ENCODE measurements around the gene CCNJ. TPM values are rescaled to one million over a fixed set of nuclear protein-coding genes. Genes with fewer than 3 reads are reported as not detected.

Gene CCNJ
- total and polyA plus RNA-seq, 9 of the 15 experiments (the other 6 are each of a cell fraction or from before 2014, with no cell fraction given): 0.69 to 15.7 (median 9.2) TPM

DNA sequence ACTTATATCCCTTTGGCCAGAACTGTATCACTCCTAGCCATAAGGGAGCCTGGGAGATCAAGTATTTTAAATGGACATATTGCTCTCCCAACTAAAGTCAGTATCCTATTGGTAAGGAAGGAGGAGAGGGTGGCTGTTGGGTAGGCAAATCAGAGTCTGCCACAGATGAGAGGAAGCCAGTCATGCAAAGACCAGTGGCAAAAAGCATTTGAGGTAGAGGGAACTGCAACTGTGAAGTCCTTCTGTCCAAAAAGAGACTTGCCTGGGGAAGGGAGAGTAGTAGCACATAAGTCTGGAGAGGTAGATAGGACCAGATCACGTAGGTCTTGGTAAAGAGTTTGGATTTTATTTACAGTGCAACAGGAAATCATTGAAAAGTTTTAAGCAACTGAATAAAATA, 8.8 kb upstream of the CCNJ start (continued):
- TF ChIP-seq FOXK2 (conservative IDR thresholded peaks at IDR 0.05 in 1 of 2, IDR thresholded peaks at IDR 0.05 in 1 of 2; ENCODE audit: low read depth in 2 of 2): no peak
- TF ChIP-seq KDM2B (CRISPR knock-in tag; IDR thresholded peaks at IDR 0.05): no peak
- TF ChIP-seq TCFL5 (CRISPR knock-in tag; conservative IDR thresholded peaks at IDR 0.05): no peak
- TF ChIP-seq ZNF408 (CRISPR knock-in tag; IDR thresholded peaks at IDR 0.05; ENCODE audit: low read depth): no peak
- TF ChIP-seq ZNF143 (CRISPR knock-in tag; IDR thresholded peaks at IDR 0.05): no peak
- no peak for TF ChIP-seq HCFC1 (IDR thresholded peaks at IDR 0.05; ENCODE audit: low read depth, low read length)
- TF ChIP-seq CHD7 (IDR thresholded peaks at IDR 0.05; ENCODE audit: low read depth, low read length): no peak
- no peak for TF ChIP-seq NR4A1 (CRISPR knock-in tag; IDR thresholded peaks at IDR 0.05)
- no peak for TF ChIP-seq NR4A1 (tag; IDR thresholded peaks at IDR 0.05)

All from K562 (cell line).